Prostate gland (tissue), 2 donors: ENCODE data around the gene PDGFD.

Experiments used
- POLR2A ChIP-seq: fragments of 450-650 bp; IDR thresholded peaks from one replicate; pipeline ENCODE4 v1.6.1; 2016; ENCODE audit warnings: antibody characterized with exemption, mild to moderate bottlenecking
- POLR2AphosphoS5 ChIP-seq: sonication (generic); formaldehyde crosslinking; IDR thresholded peaks from one replicate; pipeline ENCODE4 v1.6.1; 2017; ENCODE audit warnings: antibody characterized with exemption
- TF ChIP-seq, protein P1 (sequence below), 4 experiments: fragments of 200-600 bp in 2 of 4; fragments of 450-650 bp in 2 of 4; sonication (generic) in 2 of 4; IDR thresholded peaks; 1 replicate in 3 of 4; 2 replicates in 1 of 4; pipeline ENCODE4 v1.5.1; 2016 to 2019; ENCODE audit warnings: antibody characterized with exemption in 4 of 4, mild to moderate bottlenecking in 2 of 4, moderate library complexity in 2 of 4

DNA sequence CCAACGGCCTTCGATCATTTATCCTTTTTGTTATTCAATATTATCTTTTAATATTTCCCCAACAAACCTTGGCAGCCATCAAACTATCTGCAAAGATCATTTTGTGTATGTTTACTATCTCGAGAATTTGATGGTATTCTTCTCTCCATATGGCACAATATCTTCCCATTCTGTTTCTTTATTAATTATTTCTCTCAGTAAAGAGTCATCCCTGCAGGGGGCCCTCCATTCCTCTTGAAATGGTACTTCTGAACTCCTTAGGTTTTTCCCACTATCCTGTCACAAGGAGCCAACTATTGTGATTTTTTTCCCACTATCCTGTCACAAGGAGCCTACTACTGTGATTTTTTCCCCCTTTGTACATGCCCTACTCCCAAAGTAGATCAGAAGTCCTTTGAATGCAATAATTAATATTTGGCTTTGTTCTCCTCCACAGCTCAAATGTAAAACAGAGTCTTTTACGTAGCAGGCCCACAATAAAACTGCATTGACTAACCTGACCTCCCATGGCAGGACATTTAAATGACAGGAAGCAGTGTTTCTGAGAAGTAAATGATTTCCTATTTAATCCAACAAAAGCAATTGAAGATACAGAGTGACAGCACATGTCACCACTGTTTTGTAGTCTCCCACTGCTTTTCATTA lies 43.3 kb downstream of the PDGFD start:
- TF ChIP-seq, protein P1, sequence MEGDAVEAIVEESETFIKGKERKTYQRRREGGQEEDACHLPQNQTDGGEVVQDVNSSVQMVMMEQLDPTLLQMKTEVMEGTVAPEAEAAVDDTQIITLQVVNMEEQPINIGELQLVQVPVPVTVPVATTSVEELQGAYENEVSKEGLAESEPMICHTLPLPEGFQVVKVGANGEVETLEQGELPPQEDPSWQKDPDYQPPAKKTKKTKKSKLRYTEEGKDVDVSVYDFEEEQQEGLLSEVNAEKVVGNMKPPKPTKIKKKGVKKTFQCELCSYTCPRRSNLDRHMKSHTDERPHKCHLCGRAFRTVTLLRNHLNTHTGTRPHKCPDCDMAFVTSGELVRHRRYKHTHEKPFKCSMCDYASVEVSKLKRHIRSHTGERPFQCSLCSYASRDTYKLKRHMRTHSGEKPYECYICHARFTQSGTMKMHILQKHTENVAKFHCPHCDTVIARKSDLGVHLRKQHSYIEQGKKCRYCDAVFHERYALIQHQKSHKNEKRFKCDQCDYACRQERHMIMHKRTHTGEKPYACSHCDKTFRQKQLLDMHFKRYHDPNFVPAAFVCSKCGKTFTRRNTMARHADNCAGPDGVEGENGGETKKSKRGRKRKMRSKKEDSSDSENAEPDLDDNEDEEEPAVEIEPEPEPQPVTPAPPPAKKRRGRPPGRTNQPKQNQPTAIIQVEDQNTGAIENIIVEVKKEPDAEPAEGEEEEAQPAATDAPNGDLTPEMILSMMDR (IDR thresholded peaks at IDR 0.05) = no peak
- TF ChIP-seq POLR2AphosphoS5 (no peak), POLR2A (no peak)
